Activated T-helper 1 cell treated with anti-CD3 and anti-CD28 coated beads, Interleukin-2, amount 50 U/mL, for 16 hours (primary cell): ENCODE data around the gene DHCR7.

Source experiments
- DNase-seq, 2 donors: peaks; one replicate each; pipeline ENCODE4 v3.0.0-alpha.2; 2020; ENCODE audit warnings: low read depth in 1 of 2, low spot score in 1 of 2

DHCR7 gene

GRCh38 chr11:71420455-71421241 is 27.5 kb downstream of the DHCR7 start:
- no peak for DNase-seq

- DNase-seq = no peak
Measured at GRCh38 chr11:71418643-71419042, 29.6 kb downstream of the DHCR7 start.

GRCh38 chr11:71414645-71415044 is 33.5 kb downstream of the DHCR7 start:
- DNase-seq = no peak

GRCh38 chr11:71410363-71410966 is 37.7 kb downstream of the DHCR7 start:
- DNase-seq = no peak

- no peak for DNase-seq
Measured at GRCh38 chr11:71408826-71409225, 39.4 kb downstream of the DHCR7 start.

GRCh38 chr11:71407356-71407755 is 40.8 kb downstream of the DHCR7 start:
- DNase-seq = no peak

GRCh38 chr11:71406681-71407080 is 41.5 kb downstream of the DHCR7 start:
- DNase-seq = no peak

GRCh38 chr11:71404209-71404608 is 44.0 kb downstream of the DHCR7 start:
- DNase-seq = no peak

GRCh38 chr11:71402878-71403277 is 45.3 kb downstream of the DHCR7 start:
- DNase-seq = no peak

- DNase-seq = no peak
Measured at GRCh38 chr11:71400216-71400615, 48.0 kb downstream of the DHCR7 start.

- DNase-seq = no peak
Measured at GRCh38 chr11:71399341-71399740, 48.9 kb downstream of the DHCR7 start.

- no peak for DNase-seq
Measured at GRCh38 chr11:71397961-71398360, 50.2 kb downstream of the DHCR7 start.

- no peak for DNase-seq
Measured at GRCh38 chr11:71397331-71397860, 50.8 kb downstream of the DHCR7 start.

- DNase-seq = no peak
Measured at GRCh38 chr11:71396548-71397123, 51.6 kb downstream of the DHCR7 start.

GRCh38 chr11:71395774-71396173 is 52.4 kb downstream of the DHCR7 start:
- DNase-seq = no peak

- no peak for DNase-seq
Measured at GRCh38 chr11:71395263-71395560, 53.0 kb downstream of the DHCR7 start.

GRCh38 chr11:71393283-71393682 is 54.9 kb downstream of the DHCR7 start:
- DNase-seq = no peak

GRCh38 chr11:71391796-71392195 is 56.4 kb downstream of the DHCR7 start:
- no peak for DNase-seq

- no peak for DNase-seq
Measured at GRCh38 chr11:71391352-71391751, 56.8 kb downstream of the DHCR7 start.

- DNase-seq = no peak
Measured at GRCh38 chr11:71388637-71389235, 59.5 kb downstream of the DHCR7 start.

GRCh38 chr11:71387784-71388636 is 60.2 kb downstream of the DHCR7 start:
- DNase-seq = no peak
